Fibroblast of lung (primary cell): ENCODE results near the gene SPAG5.

Experiments used
- CTCF ChIP-seq, 2 donors: IDR thresholded peaks in 1 of 2; conservative IDR thresholded peaks in 1 of 2; 1 replicate in 1 of 2; 2 replicates in 1 of 2; pipeline ENCODE4 v1.5.1; 2011 to 2012; ENCODE audit warnings: low read length in 2 of 2, control low read depth in 1 of 2, inconsistent platforms in 1 of 2, low read depth in 1 of 2, mild to moderate bottlenecking in 1 of 2
- EZH2 ChIP-seq: IDR thresholded peaks from 2 replicates; pipeline ENCODE4 v1.5.1; 2012; ENCODE audit warnings: low read length, control low read depth, mild to moderate bottlenecking; ENCODE audit errors: missing control alignments

- no peak for TF ChIP-seq EZH2
- no peak for TF ChIP-seq CTCF (conservative IDR thresholded peaks at IDR 0.05 in 1 of 2, IDR thresholded peaks at IDR 0.05 in 1 of 2; ENCODE audit: low read depth in 1 of 2, low read length in 2 of 2)
These were observed 19.6 kb upstream of the SPAG5 start for GRCh38 chr17:28618464-28618863.
